Measurements from ENCODE around the gene AOAH. TPM values are rescaled to one million over a fixed set of nuclear protein-coding genes. Genes with fewer than 3 reads are reported as not detected.

Gene AOAH
- total and polyA plus RNA-seq, 2 donors (not counting 3 experiments of a cell fraction or from before 2014, with no cell fraction given), result not detected

DNA sequence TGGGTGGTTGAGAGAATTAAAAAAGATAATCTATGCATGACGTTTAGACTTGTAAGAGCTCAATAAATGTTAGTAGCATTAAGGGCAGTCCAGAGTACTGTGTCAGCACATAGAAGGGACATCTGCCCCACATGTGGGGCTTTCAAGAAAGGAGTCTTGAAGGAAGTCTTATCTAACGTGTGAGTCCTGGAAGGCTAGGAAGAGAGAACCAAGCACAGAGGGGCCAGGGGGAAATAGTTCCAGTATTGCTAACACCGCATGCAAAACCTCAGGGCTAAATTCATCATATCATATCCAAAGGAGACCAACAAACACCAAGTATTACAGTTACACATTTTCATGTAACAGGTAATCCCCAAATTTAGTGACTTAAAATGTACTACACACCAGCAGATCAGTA, 122.7 kb downstream of the AOAH start:
- H3K27me3 ChIP-seq (ENCODE audit: control insufficient read depth in 2 of 2, insufficient read depth in 2 of 2, low read length in 2 of 2), result no peaks in the 10 kb centered on the region
- H3K4me2 ChIP-seq (ENCODE audit: insufficient read depth, low read length), result no peak overlapping the region
- H3K9me3 ChIP-seq (replicated peaks; ENCODE audit: control insufficient read depth, insufficient read depth, low read length), result no peaks in the 10 kb centered on the region
- H3K4me1 ChIP-seq (ENCODE audit: control insufficient read depth, extremely low read depth, insufficient read depth, low read length), result no peaks in the 10 kb centered on the region
- ChIA-PET CTCF (no interaction called here), POLR2A (no interaction called here)
- no TSS peak for BruUV-seq (replicated peaks)
- no peak for FAIRE-seq
- H3K27ac ChIP-seq (ENCODE audit: insufficient read depth, low read depth, low read length), result no peak overlapping the region
- no peaks in the 10 kb centered on the region for H3K36me3 ChIP-seq (ENCODE audit: control insufficient read depth in 2 of 2, extremely low read depth in 1 of 2, insufficient read depth in 2 of 2, low read length in 2 of 2)
- no peaks in the 10 kb centered on the region for H3K79me2 ChIP-seq (ENCODE audit: control insufficient read depth, insufficient read depth, low read length)
- H4K20me1 ChIP-seq (replicated peaks; ENCODE audit: control insufficient read depth, extremely low read depth, insufficient read depth, low read length), result no peaks in the 10 kb centered on the region
- H2AFZ ChIP-seq (ENCODE audit: low read depth, low read length), result no peak overlapping the region
- no peak overlapping the region for H3K9ac ChIP-seq (replicated peaks; ENCODE audit: extremely low read depth, insufficient read depth, low read length)
- H3K4me3 ChIP-seq (replicated peaks in 1 of 3; ENCODE audit: insufficient read depth in 1 of 3, low read depth in 1 of 3, low read length in 3 of 3), result no peak overlapping the region
- dilution Hi-C loops (cut with MboI; ENCODE audit: extremely low pct_ligation_motif_present, low sequenced_read_pairs), result no loop called here
- intact Hi-C loops (cut with micrococcal nuclease), result no loop called here
- H3K9me1 ChIP-seq (replicated peaks; ENCODE audit: control insufficient read depth, extremely low read depth, insufficient read depth, low read length), result no peaks in the 10 kb centered on the region
- TF ChIP-seq MYC (IDR thresholded peaks at IDR 0.05; ENCODE audit: low read depth, low read length) (no peak), EZH2 (IDR thresholded peaks at IDR 0.05; ENCODE audit: borderline replicate concordance, low read depth, low read length, severe bottlenecking) (no peak), POLR2AphosphoS5 (IDR thresholded peaks at IDR 0.05; ENCODE audit: insufficient read depth, low read depth, low read length) (no peak), POLR2A (IDR thresholded peaks at IDR 0.05; ENCODE audit: low read depth, low read length) (no peak), FOS (IDR thresholded peaks at IDR 0.05; ENCODE audit: borderline replicate concordance, insufficient read depth, low read length) (no peak), JUN (IDR thresholded peaks at IDR 0.05; ENCODE audit: borderline replicate concordance, insufficient read depth, insufficient read length, low read depth) (no peak), GATA2 (IDR thresholded peaks at IDR 0.05; ENCODE audit: insufficient read depth, insufficient read length, low read depth, low read length) (no peak)
- TF ChIP-seq, protein P1, sequence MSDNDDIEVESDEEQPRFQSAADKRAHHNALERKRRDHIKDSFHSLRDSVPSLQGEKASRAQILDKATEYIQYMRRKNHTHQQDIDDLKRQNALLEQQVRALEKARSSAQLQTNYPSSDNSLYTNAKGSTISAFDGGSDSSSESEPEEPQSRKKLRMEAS (IDR thresholded peaks at IDR 0.05; ENCODE audit: insufficient read depth, insufficient read length), result no peak
- TF ChIP-seq, protein P2, sequence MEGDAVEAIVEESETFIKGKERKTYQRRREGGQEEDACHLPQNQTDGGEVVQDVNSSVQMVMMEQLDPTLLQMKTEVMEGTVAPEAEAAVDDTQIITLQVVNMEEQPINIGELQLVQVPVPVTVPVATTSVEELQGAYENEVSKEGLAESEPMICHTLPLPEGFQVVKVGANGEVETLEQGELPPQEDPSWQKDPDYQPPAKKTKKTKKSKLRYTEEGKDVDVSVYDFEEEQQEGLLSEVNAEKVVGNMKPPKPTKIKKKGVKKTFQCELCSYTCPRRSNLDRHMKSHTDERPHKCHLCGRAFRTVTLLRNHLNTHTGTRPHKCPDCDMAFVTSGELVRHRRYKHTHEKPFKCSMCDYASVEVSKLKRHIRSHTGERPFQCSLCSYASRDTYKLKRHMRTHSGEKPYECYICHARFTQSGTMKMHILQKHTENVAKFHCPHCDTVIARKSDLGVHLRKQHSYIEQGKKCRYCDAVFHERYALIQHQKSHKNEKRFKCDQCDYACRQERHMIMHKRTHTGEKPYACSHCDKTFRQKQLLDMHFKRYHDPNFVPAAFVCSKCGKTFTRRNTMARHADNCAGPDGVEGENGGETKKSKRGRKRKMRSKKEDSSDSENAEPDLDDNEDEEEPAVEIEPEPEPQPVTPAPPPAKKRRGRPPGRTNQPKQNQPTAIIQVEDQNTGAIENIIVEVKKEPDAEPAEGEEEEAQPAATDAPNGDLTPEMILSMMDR (IDR thresholded peaks at IDR 0.05; ENCODE audit: extremely low read depth in 1 of 2, insufficient read depth in 1 of 2, low read depth in 1 of 2, low read length in 2 of 2), result no peak
- no peak for DNase-seq (ENCODE audit: low read depth, low spot score)

Measured in endothelial cell of umbilical vein (primary cell).